Endothelial cell of umbilical vein (primary cell): ENCODE results near the gene KCNMA1. TPM values are rescaled to one million over a fixed set of nuclear protein-coding genes. Genes with fewer than 3 reads are reported as not detected.

Experiments used
- BruUV-seq: library from RNA; stranded (reverse); fragments of 400-500 nt; replicated peaks from 2 replicates; lab custom pipeline; 2021; lab: Mats Ljungman, UMichigan
- CTCF ChIA-PET: fragments of 300-600, 350-600 bp; sonication (Branson Sonifier 250); formaldehyde crosslinking; loops from one replicate; lab custom pipeline; 2021; ENCODE audit warnings: antibody characterized with exemption, inconsistent platforms; lab: Charles Lee
- POLR2A ChIA-PET: fragments of 300-600, 350-600 bp; sonication (Branson Sonifier 250); formaldehyde crosslinking; loops from one replicate; lab custom pipeline; 2021; ENCODE audit warnings: antibody characterized with exemption, inconsistent platforms; lab: Charles Lee
- DNase-seq: peaks from one replicate; pipeline ENCODE4 v3.0.0-alpha.2; 2011; ENCODE audit warnings: low read depth, low spot score
- FAIRE-seq: peaks from 2 replicates; lab custom pipeline; 2011; peaks lifted over from hg19 to GRCh38; lab: Jason Lieb, UNC
- H2AFZ ChIP-seq: 2 replicates; pipeline ENCODE4 v1.6.0; 2012; ENCODE audit warnings: low read depth, low read length, control low read depth, inconsistent platforms
- H3K27ac ChIP-seq: 2 replicates; pipeline ENCODE4 v1.5.1; 2011; ENCODE audit warnings: low read depth, mild to moderate bottlenecking, control low read depth, low read length, moderate library complexity; ENCODE audit not compliant: insufficient read depth
- H3K27me3 ChIP-seq, 2 experiments: 2 replicates each; pipeline versions ENCODE4 v1.6.0 to v1.6.1; 2011; ENCODE audit warnings: low read length in 2 of 2, mixed read lengths in 1 of 2; ENCODE audit not compliant: control insufficient read depth in 2 of 2, insufficient read depth in 2 of 2
- H3K36me3 ChIP-seq, 2 experiments: 2 replicates in 1 of 2; 3 replicates in 1 of 2; pipeline ENCODE4 v1.5.1; 2011; ENCODE audit warnings: low read length in 2 of 2, mild to moderate bottlenecking in 1 of 2, moderate library complexity in 1 of 2; ENCODE audit not compliant: control insufficient read depth in 2 of 2, insufficient read depth in 2 of 2; ENCODE audit errors: extremely low read depth in 1 of 2
- H3K4me1 ChIP-seq: 3 replicates; pipeline ENCODE4 v1.5.1; 2011; ENCODE audit warnings: mild to moderate bottlenecking, low read length; ENCODE audit not compliant: control insufficient read depth, insufficient read depth; ENCODE audit errors: extremely low read depth
- H3K4me2 ChIP-seq: 2 replicates; pipeline ENCODE4 v1.6.1; 2011; ENCODE audit warnings: low read length, control low read depth, mixed read lengths; ENCODE audit not compliant: insufficient read depth
- H3K4me3 ChIP-seq, 3 experiments: fragments of 200-600 bp in 1 of 3; sonication (generic), shearing (Covaris generic) in 1 of 3; replicated peaks in 1 of 3; 2 replicates each; pipeline ENCODE4 v1.5.1; 2011 to 2016; ENCODE audit warnings: control low read depth in 3 of 3, low read length in 3 of 3, mild to moderate bottlenecking in 2 of 3, inconsistent platforms in 1 of 3, low read depth in 1 of 3, moderate library complexity in 1 of 3; ENCODE audit not compliant: insufficient read depth in 1 of 3
- H3K79me2 ChIP-seq: 2 replicates; pipeline ENCODE4 v1.6.0; 2012; ENCODE audit warnings: low read length, inconsistent platforms; ENCODE audit not compliant: control insufficient read depth, insufficient read depth
- H3K9ac ChIP-seq: replicated peaks from 2 replicates; pipeline ENCODE3; 2011; ENCODE audit warnings: low read length, control low read depth; ENCODE audit not compliant: insufficient read depth; ENCODE audit errors: extremely low read depth
- H3K9me1 ChIP-seq: replicated peaks from 3 replicates; pipeline ENCODE4 v1.6.0; 2011; ENCODE audit warnings: mild to moderate bottlenecking, low read length; ENCODE audit not compliant: control insufficient read depth, insufficient read depth; ENCODE audit errors: extremely low read depth
- H3K9me3 ChIP-seq: replicated peaks from 2 replicates; pipeline ENCODE4 v1.5.1; 2012; ENCODE audit warnings: low read length, inconsistent platforms; ENCODE audit not compliant: control insufficient read depth, insufficient read depth
- H4K20me1 ChIP-seq: replicated peaks from 2 replicates; pipeline ENCODE3; 2011; ENCODE audit warnings: mild to moderate bottlenecking, low read length; ENCODE audit not compliant: control insufficient read depth, insufficient read depth; ENCODE audit errors: extremely low read depth
- CTCF ChIP-seq, 2 donors: IDR thresholded peaks; 1 replicate in 1 of 2; 2 replicates in 1 of 2; pipeline ENCODE4 v1.5.1; 2011; ENCODE audit warnings: low read length in 2 of 2, mild to moderate bottlenecking in 2 of 2, moderate library complexity in 2 of 2, control low read depth in 1 of 2, inconsistent platforms in 1 of 2, low read depth in 1 of 2; ENCODE audit not compliant: insufficient read depth in 1 of 2; ENCODE audit errors: extremely low read depth in 1 of 2
- EZH2 ChIP-seq: IDR thresholded peaks from 2 replicates; pipeline ENCODE4 v1.6.1; 2012; ENCODE audit warnings: borderline replicate concordance, low read depth, mild to moderate bottlenecking, moderate library complexity, low read length, inconsistent platforms; ENCODE audit not compliant: severe bottlenecking
- FOS ChIP-seq: IDR thresholded peaks from 2 replicates; pipeline ENCODE4 v1.6.1; 2011; ENCODE audit warnings: mild to moderate bottlenecking, low read length, moderate library complexity, borderline replicate concordance; ENCODE audit not compliant: insufficient read depth
- GATA2 ChIP-seq: IDR thresholded peaks from 2 replicates; pipeline ENCODE4 v1.7.0; 2011; ENCODE audit warnings: low read depth, mild to moderate bottlenecking, moderate library complexity, mixed read lengths, low read length; ENCODE audit not compliant: insufficient read length, insufficient read depth
- JUN ChIP-seq: IDR thresholded peaks from 2 replicates; pipeline ENCODE4 v1.6.1; 2011; ENCODE audit warnings: borderline replicate concordance, low read depth; ENCODE audit not compliant: insufficient read length, insufficient read depth
- MAX ChIP-seq: IDR thresholded peaks from 2 replicates; pipeline ENCODE4 v1.6.1; 2011; ENCODE audit not compliant: insufficient read depth, insufficient read length
- MYC ChIP-seq: IDR thresholded peaks from one replicate; pipeline ENCODE4 v1.6.1; 2011; ENCODE audit warnings: mild to moderate bottlenecking, low read depth, low read length
- POLR2A ChIP-seq: IDR thresholded peaks from 2 replicates; pipeline ENCODE4 v1.6.1; 2012; ENCODE audit warnings: low read depth, mild to moderate bottlenecking, control low read depth, low read length
- POLR2AphosphoS5 ChIP-seq: IDR thresholded peaks from 2 replicates; pipeline ENCODE4 v1.6.1; 2012; ENCODE audit warnings: low read depth, mild to moderate bottlenecking, control low read depth, low read length, moderate library complexity; ENCODE audit not compliant: insufficient read depth
- dilution Hi-C: fragments of 300-500 bp; cut with MboI; formaldehyde crosslinking; loops from one replicate; pipeline ENCODE4 v1.15.0; 2019; ENCODE audit warnings: low sequenced_read_pairs; ENCODE audit not compliant: extremely low pct_ligation_motif_present
- intact Hi-C: fragments of 100-400 bp; cut with micrococcal nuclease; formaldehyde crosslinking; loops from one replicate; pipeline ENCODE4 v1.10.0; 2022
- polyA plus RNA-seq, 4 experiments: library from polyadenylated mRNA; depleted of rRNA in 3 of 4; stranded (reverse) in 3 of 4; unstranded in 1 of 4; fragments of >200 nt; gene quantifications; 2 replicates each; pipeline versions ENCODE4 v1.2.1 to v1.2.3, GENCODE V29; 2011 to 2012; ENCODE audit warnings: missing spikeins in 1 of 4
- total RNA-seq: library from RNA; stranded (reverse); gene quantifications from 2 replicates; pipeline ENCODE4 v1.2.3, GENCODE V29; 2021

Gene KCNMA1
- total and polyA plus RNA-seq, 2 donors (not counting 3 experiments of a cell fraction or from before 2014, with no cell fraction given), result 0.10 to 0.82 TPM

DNA sequence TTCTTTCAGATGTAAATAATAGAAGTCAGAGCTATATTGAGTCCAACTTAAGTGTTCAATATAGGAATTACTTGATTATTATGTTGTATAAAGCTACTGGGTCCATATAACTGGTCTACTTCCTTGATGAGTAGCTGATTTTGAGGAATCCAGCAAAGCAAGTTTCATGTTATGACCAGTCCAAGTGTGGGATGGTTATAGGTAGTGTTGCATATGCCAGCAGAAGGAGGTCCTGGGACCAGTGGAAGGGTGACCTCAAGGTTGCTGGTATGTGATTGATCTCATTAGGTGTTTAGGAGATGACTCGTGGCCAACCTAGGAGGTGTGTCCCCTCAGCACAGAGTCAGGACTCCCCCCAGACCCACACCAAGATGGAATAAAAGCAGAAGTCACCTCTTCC, 551.5 kb downstream of the KCNMA1 start:
- H3K27ac ChIP-seq, result no peak overlapping the region
- H3K4me2 ChIP-seq, result no peak overlapping the region
- ChIA-PET POLR2A (no interaction called here), CTCF (no interaction called here)
- no peaks in the 10 kb centered on the region for H4K20me1 ChIP-seq
- H3K9me3 ChIP-seq, result no peaks in the 10 kb centered on the region
- no TSS peak for BruUV-seq
- TF ChIP-seq FOS (no peak), POLR2A (no peak), POLR2AphosphoS5 (no peak), MAX (no peak), EZH2 (no peak)
- FAIRE-seq, result no peak
- no peaks in the 10 kb centered on the region for H3K79me2 ChIP-seq
- no peak overlapping the region for H3K9ac ChIP-seq
- no peaks in the 10 kb centered on the region for H3K27me3 ChIP-seq
- no peak overlapping the region for H2AFZ ChIP-seq
- no peaks in the 10 kb centered on the region for H3K9me1 ChIP-seq
- dilution Hi-C loops, result no loop called here
- no peak for DNase-seq
- no peaks in the 10 kb centered on the region for H3K36me3 ChIP-seq
- H3K4me1 ChIP-seq, result no peaks in the 10 kb centered on the region
- H3K4me3 ChIP-seq, result no peak overlapping the region
- intact Hi-C loops, result no loop called here

DNA sequence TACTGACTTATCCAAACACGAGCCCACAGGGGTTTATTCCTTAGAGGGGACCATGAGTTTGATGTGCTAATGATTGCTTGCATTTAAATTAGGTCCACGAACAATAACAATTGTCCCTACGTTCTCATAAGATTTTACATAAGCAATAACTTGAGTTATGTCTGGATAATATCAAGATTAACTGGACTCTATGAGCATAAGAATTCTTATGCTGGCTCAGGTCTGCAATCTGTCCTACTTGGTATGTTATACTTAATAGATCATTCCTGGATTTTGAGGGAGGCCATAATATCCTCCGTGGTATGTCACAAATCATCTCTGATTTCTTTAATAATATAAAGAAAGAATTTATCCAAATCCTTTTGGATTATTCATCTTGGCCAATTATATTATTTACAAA, 552.3 kb downstream of the KCNMA1 start:
- Histone ChIP-seq H3K4me3 (no peak overlapping the region), H3K9me1 (no peaks in the 10 kb centered on the region), H3K9me3 (no peaks in the 10 kb centered on the region), H3K27ac (no peak overlapping the region), H3K9ac (no peak overlapping the region), H3K4me1 (no peaks in the 10 kb centered on the region), H3K79me2 (no peaks in the 10 kb centered on the region), H3K36me3 (no peaks in the 10 kb centered on the region), H4K20me1 (no peaks in the 10 kb centered on the region), H3K4me2 (no peak overlapping the region), H3K27me3 (no peaks in the 10 kb centered on the region), H2AFZ (no peak overlapping the region)
- no TSS peak for BruUV-seq
- ChIA-PET CTCF (no interaction called here), POLR2A (no interaction called here)
- FAIRE-seq (no peak), DNase-seq (no peak)
- intact Hi-C loops (no loop called here), dilution Hi-C loops (no loop called here)
- TF ChIP-seq JUN, result no peak
- no peak for TF ChIP-seq GATA2
- no peak for TF ChIP-seq POLR2A
- no peak for TF ChIP-seq POLR2AphosphoS5
- TF ChIP-seq FOS, result no peak
- no peak for TF ChIP-seq MYC
- TF ChIP-seq EZH2, result no peak
- no peak for TF ChIP-seq MAX
- no peak for TF ChIP-seq CTCF (IDR thresholded peaks at IDR 0.05; ENCODE audit: extremely low read depth in 1 of 2, insufficient read depth in 1 of 2, low read depth in 1 of 2, low read length in 2 of 2)
